K562 (cell line): ENCODE measurements around the gene GABPB2. TPM values are rescaled to one million over a fixed set of nuclear protein-coding genes. Genes with fewer than 3 reads are reported as not detected.

Experiments used
- ATF1 ChIP-seq, 2 experiments: fragments of 450-650 bp in 1 of 2; IDR thresholded peaks; 2 replicates each; pipeline ENCODE4 v1.6.1; 2016; ENCODE audit warnings: missing compliant biosample characterization in 1 of 2, missing genetic modification characterization in 1 of 2
- CHCHD3 ChIP-seq: fragments of 250-450 bp; sonication (Bioruptor Pico); IDR thresholded peaks from 2 replicates; pipeline ENCODE4 v2.1.2; 2022; ENCODE audit warnings: mild to moderate bottlenecking
- SIRT6 ChIP-seq: IDR thresholded peaks from one replicate; pipeline ENCODE4 v1.6.1; 2012; ENCODE audit warnings: low read depth, mild to moderate bottlenecking, control low read depth, inconsistent platforms, low read length, moderate library complexity
- SP2 ChIP-seq: IDR thresholded peaks from 2 replicates; pipeline ENCODE4 v1.6.1; 2011; ENCODE audit warnings: mild to moderate bottlenecking, low read depth, low read length, moderate library complexity; ENCODE audit not compliant: poor library complexity, severe bottlenecking; ENCODE audit errors: extremely low read depth
- XRCC3 ChIP-seq: fragments of 450-650 bp; IDR thresholded peaks from 2 replicates; pipeline ENCODE4 v1.6.1; 2017; ENCODE audit warnings: mild to moderate bottlenecking, moderate library complexity
- polyA plus RNA-seq, 8 experiments: library from polyadenylated mRNA; depleted of rRNA in 4 of 8; stranded (reverse) in 5 of 8; unstranded in 3 of 8; fragments of >200 nt; fragmentation: Nextera tagmentation in 2 of 8; fragmentation: Illumina TruSeq in 1 of 8; extraction: Ambion mirVana in 2 of 8; extraction: Trizol in 1 of 8; gene quantifications; 2 replicates each; pipeline versions ENCODE4 v1.2.1 to v1.2.3, GENCODE V29; 2011 to 2014; ENCODE audit warnings: inconsistent platforms in 1 of 8, missing spikeins in 1 of 8
- total RNA-seq, 7 experiments: library from RNA; depleted of rRNA in 6 of 7; stranded (reverse); fragments of >200 nt in 6 of 7; fragmentation: Illumina TruSeq in 2 of 7; extraction: Trizol in 2 of 7; gene quantifications; 2 replicates each; pipeline versions ENCODE4 v1.2.1 to v1.2.3, GENCODE V29; 2011 to 2021; ENCODE audit warnings: low replicate concordance in 1 of 7
- TF ChIP-seq, protein P1 (sequence below), 2 experiments: IDR thresholded peaks in 1 of 2; conservative IDR thresholded peaks in 1 of 2; 2 replicates each; pipeline ENCODE4 v1.6.1; 2016; ENCODE audit warnings: low read depth in 2 of 2, mild to moderate bottlenecking in 1 of 2, missing compliant biosample characterization in 1 of 2, missing genetic modification characterization in 1 of 2, moderate library complexity in 1 of 2
- TF ChIP-seq, protein P2 (sequence below): fragments of 250-450 bp; sonication (Bioruptor Pico); IDR thresholded peaks from 2 replicates; pipeline ENCODE4 v1.8.0; 2021; ENCODE audit warnings: moderate library complexity, mild to moderate bottlenecking, inconsistent platforms
- TF ChIP-seq, protein P3 (sequence below), 2 experiments: fragments of 450-650 bp; conservative IDR thresholded peaks; 2 replicates each; pipeline ENCODE4 v1.6.1; 2017; ENCODE audit warnings: mild to moderate bottlenecking in 2 of 2, moderate library complexity in 2 of 2
- TF ChIP-seq, protein P4 (sequence below), 3 experiments: fragments of 200-800 bp in 1 of 3; sonication (Bioruptor generic) in 1 of 3; sonication (generic) in 1 of 3; formaldehyde crosslinking in 1 of 3; IDR thresholded peaks; 2 replicates each; pipeline versions ENCODE4 v1.6.1 to v1.8.0; 2016 to 2022; ENCODE audit warnings: mild to moderate bottlenecking in 2 of 3, missing compliant biosample characterization in 2 of 3, missing genetic modification characterization in 2 of 3, missing genetic modification reagents in 1 of 3
- TF ChIP-seq, protein P5 (sequence below): fragments of 450-650 bp; IDR thresholded peaks from 2 replicates; pipeline ENCODE4 v1.6.1; 2016; ENCODE audit warnings: borderline replicate concordance
- TF ChIP-seq, protein P6 (sequence below): fragments of 250-450 bp; sonication (Bioruptor Pico); IDR thresholded peaks from 2 replicates; pipeline ENCODE4 v1.5.0; 2022; ENCODE audit warnings: mild to moderate bottlenecking

The GABPB2 gene
- total and polyA plus RNA-seq, 9 of the 15 experiments (the other 6 are each of a cell fraction or from before 2014, with no cell fraction given), result 2.2 to 13.3 (median 6.1) TPM

DNA sequence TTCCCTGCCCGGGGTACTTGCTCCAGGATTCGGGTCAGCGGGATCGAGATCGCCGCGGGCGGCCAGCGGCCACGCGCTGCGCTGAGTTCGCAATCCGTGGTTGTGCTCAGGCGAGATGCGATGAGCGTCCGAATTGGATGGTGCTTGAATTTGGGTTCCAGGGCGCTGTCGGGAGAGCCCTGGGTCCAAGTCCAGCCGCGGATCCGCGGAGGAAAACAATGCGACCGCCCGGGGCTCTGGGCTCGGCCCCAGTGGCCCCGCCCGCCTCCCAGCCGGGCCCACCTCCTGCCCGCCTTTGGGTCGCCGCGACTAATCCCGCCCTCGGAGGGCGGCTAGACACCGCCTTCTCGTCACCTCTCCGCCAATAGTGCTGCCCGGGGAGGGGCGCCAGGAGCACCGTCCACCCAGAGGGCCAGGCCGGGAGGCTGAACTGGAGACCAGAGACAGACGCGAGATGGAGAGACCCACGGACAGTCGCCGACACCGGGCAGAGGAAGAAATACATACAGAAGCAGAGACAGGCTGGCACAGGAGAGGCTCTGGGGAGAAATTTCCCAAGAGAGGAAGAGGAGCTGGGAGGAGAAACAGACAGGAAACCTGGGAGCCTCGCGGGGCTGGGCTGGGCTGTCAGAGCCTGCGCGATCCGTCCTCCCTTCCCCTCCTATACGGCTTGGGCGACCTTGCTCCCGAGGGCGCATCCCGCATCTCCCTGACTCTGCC is 76.0 kb downstream of the GABPB2 start, which contains the start of gene SEMA6C (continued):
- TF ChIP-seq, protein P1, sequence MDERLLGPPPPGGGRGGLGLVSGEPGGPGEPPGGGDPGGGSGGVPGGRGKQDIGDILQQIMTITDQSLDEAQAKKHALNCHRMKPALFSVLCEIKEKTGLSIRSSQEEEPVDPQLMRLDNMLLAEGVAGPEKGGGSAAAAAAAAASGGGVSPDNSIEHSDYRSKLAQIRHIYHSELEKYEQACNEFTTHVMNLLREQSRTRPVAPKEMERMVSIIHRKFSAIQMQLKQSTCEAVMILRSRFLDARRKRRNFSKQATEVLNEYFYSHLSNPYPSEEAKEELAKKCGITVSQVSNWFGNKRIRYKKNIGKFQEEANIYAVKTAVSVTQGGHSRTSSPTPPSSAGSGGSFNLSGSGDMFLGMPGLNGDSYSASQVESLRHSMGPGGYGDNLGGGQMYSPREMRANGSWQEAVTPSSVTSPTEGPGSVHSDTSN (CRISPR knock-in tag; IDR thresholded peaks at IDR 0.05; ENCODE audit: low read depth), result no peak
- TF ChIP-seq, protein P1 (tag; conservative IDR thresholded peaks at IDR 0.05; ENCODE audit: low read depth), result no peak
- TF ChIP-seq, protein P2, sequence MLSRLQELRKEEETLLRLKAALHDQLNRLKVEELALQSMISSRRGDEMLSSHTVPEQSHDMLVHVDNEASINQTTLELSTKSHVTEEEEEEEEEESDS (CRISPR knock-in tag), result no peak
- TF ChIP-seq XRCC3 (no peak), SIRT6 (no peak), ATF1 (CRISPR knock-in tag; IDR thresholded peaks at IDR 0.05) (no peak), ATF1 (tag; IDR thresholded peaks at IDR 0.05) (0 out of 2 replicates have a peak, but pooled peaks have one; percentile 36), SP2 (peak; percentile 30), CHCHD3 (CRISPR knock-in tag) (no peak)
- TF ChIP-seq, protein P3, sequence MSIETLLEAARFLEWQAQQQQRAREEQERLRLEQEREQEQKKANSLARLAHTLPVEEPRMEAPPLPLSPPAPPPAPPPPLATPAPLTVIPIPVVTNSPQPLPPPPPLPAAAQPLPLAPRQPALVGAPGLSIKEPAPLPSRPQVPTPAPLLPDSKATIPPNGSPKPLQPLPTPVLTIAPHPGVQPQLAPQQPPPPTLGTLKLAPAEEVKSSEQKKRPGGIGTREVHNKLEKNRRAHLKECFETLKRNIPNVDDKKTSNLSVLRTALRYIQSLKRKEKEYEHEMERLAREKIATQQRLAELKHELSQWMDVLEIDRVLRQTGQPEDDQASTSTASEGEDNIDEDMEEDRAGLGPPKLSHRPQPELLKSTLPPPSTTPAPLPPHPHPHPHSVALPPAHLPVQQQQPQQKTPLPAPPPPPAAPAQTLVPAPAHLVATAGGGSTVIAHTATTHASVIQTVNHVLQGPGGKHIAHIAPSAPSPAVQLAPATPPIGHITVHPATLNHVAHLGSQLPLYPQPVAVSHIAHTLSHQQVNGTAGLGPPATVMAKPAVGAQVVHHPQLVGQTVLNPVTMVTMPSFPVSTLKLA (conservative IDR thresholded peaks at IDR 0.05), result peak in 1 of 2 experiments; percentile 47; a peak in 1 of 4 replicates
- TF ChIP-seq, protein P4, sequence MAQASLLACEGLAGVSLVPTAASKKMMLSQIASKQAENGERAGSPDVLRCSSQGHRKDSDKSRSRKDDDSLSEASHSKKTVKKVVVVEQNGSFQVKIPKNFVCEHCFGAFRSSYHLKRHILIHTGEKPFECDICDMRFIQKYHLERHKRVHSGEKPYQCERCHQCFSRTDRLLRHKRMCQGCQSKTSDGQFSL (CRISPR knock-in tag; IDR thresholded peaks at IDR 0.05), result peak; percentile 80; the same call in 1 of the 2 replicates
- TF ChIP-seq, protein P4 (tag; IDR thresholded peaks at IDR 0.05), result no peak
- TF ChIP-seq, protein P5, sequence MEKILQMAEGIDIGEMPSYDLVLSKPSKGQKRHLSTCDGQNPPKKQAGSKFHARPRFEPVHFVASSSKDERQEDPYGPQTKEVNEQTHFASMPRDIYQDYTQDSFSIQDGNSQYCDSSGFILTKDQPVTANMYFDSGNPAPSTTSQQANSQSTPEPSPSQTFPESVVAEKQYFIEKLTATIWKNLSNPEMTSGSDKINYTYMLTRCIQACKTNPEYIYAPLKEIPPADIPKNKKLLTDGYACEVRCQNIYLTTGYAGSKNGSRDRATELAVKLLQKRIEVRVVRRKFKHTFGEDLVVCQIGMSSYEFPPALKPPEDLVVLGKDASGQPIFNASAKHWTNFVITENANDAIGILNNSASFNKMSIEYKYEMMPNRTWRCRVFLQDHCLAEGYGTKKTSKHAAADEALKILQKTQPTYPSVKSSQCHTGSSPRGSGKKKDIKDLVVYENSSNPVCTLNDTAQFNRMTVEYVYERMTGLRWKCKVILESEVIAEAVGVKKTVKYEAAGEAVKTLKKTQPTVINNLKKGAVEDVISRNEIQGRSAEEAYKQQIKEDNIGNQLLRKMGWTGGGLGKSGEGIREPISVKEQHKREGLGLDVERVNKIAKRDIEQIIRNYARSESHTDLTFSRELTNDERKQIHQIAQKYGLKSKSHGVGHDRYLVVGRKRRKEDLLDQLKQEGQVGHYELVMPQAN, result 0 out of 2 replicates have a peak, but pooled peaks have one; percentile 35
- TF ChIP-seq, protein P6, sequence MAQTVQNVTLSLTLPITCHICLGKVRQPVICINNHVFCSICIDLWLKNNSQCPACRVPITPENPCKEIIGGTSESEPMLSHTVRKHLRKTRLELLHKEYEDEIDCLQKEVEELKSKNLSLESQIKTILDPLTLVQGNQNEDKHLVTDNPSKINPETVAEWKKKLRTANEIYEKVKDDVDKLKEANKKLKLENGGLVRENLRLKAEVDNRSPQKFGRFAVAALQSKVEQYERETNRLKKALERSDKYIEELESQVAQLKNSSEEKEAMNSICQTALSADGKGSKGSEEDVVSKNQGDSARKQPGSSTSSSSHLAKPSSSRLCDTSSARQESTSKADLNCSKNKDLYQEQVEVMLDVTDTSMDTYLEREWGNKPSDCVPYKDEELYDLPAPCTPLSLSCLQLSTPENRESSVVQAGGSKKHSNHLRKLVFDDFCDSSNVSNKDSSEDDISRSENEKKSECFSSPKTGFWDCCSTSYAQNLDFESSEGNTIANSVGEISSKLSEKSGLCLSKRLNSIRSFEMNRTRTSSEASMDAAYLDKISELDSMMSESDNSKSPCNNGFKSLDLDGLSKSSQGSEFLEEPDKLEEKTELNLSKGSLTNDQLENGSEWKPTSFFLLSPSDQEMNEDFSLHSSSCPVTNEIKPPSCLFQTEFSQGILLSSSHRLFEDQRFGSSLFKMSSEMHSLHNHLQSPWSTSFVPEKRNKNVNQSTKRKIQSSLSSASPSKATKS, result no peak
